IPS DF 19.7 (cell line): ENCODE measurements around the gene ARHGAP15.
A peak's percentile ranks its signal among the peaks of the same experiment; 100 is the strongest.

Experiments
- DNase-seq: peaks from one replicate; pipeline ENCODE4 v3.0.0-alpha.2; 2013; ENCODE audit warnings: low read depth, low spot score

Gene ARHGAP15

GRCh38 chr2:143759455-143759854 is 630.2 kb downstream of the ARHGAP15 start:
- DNase-seq = peak; percentile 83

GRCh38 chr2:143762176-143762928 is 633.1 kb downstream of the ARHGAP15 start:
- peak; percentile 79 for DNase-seq

- DNase-seq = no peak
Measured at GRCh38 chr2:143764261-143764660, 635.0 kb downstream of the ARHGAP15 start.

GRCh38 chr2:143764706-143765105 is 635.5 kb downstream of the ARHGAP15 start:
- DNase-seq = no peak

- DNase-seq = no peak
Measured at GRCh38 chr2:143768991-143769390, 639.8 kb downstream of the ARHGAP15 start.

GRCh38 chr2:143771939-143772338 is 642.7 kb downstream of the ARHGAP15 start:
- DNase-seq = no peak

- no peak for DNase-seq
Measured at GRCh38 chr2:143776526-143777297, 647.5 kb downstream of the ARHGAP15 start.

GRCh38 chr2:143779021-143779420 is 649.8 kb downstream of the ARHGAP15 start:
- peak; percentile 15 for DNase-seq

- DNase-seq = no peak
Measured at GRCh38 chr2:143786026-143786765, 657.0 kb downstream of the ARHGAP15 start.

GRCh38 chr2:143787674-143788073 is 658.5 kb downstream of the ARHGAP15 start:
- DNase-seq = no peak

- DNase-seq = no peak
Measured at GRCh38 chr2:143792602-143793001, 663.4 kb downstream of the ARHGAP15 start.

GRCh38 chr2:143793381-143793780 is 664.2 kb downstream of the ARHGAP15 start:
- no peak for DNase-seq

GRCh38 chr2:143796051-143796450 is 666.8 kb downstream of the ARHGAP15 start:
- DNase-seq = no peak

- no peak for DNase-seq
Measured at GRCh38 chr2:143801561-143801960, 672.3 kb downstream of the ARHGAP15 start.

- DNase-seq = no peak
Measured at GRCh38 chr2:143802242-143802641, 673.0 kb downstream of the ARHGAP15 start.

- no peak for DNase-seq
Measured at GRCh38 chr2:143802871-143803650, 673.8 kb downstream of the ARHGAP15 start.

- DNase-seq = no peak
Measured at GRCh38 chr2:143803936-143804335, 674.7 kb downstream of the ARHGAP15 start.

- no peak for DNase-seq
Measured at GRCh38 chr2:143805666-143806065, 676.4 kb downstream of the ARHGAP15 start.

- DNase-seq = no peak
Measured at GRCh38 chr2:143807192-143807591, 678.0 kb downstream of the ARHGAP15 start.

GRCh38 chr2:143807671-143808070 is 678.5 kb downstream of the ARHGAP15 start:
- DNase-seq = no peak

- DNase-seq = no peak
Measured at GRCh38 chr2:143808166-143808565, 678.9 kb downstream of the ARHGAP15 start.
